ENCODE results near the gene MSX1.

MSX1 gene

DNA sequence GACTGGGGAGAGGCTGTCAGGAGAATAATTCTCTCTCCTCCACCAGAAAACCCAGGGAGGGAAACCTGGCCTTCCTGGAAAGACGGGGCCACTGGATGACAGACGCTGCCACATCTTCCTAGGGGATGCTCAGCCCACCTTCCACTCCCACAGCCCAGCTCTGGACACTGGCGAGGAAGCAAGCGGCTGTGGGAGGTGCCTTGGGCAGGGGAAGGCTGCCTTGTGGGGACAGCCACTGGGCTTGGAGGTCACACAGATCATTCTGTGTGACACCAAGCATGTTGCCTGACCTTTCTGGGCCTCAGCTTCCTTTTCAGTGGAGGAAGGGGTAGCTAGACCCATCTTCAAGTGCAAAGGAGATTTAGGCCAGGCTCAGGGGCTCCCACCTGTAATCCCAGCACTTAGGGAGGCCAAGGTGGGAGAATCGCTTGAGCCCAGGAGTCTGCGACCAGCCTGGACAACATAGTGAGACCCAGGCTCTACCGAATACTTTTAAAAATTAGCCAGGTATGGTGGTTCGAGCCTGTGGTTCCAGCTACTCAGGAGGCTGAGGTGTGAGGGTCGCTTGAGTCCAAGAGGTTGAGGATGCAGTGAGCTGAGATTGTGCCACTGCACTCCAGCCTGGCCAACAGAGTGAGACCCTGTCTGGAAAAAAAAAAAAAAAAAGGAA lies 9.8 kb upstream of the MSX1 start:
- no peak for TF ChIP-seq ZNF274 (IDR thresholded peaks at IDR 0.05; ENCODE audit: low read depth, low read length)
- H3K4me3 ChIP-seq (ENCODE audit: low read length): no peak overlapping the region

- TF ChIP-seq ZNF274 (IDR thresholded peaks at IDR 0.05; ENCODE audit: low read depth, low read length): no peak
- H3K4me3 ChIP-seq (ENCODE audit: low read length): no peak overlapping the region
These were observed 8.4 kb upstream of the MSX1 start for GRCh38 chr4:4851081-4851480.

- H3K4me3 ChIP-seq (ENCODE audit: low read length): no peak overlapping the region
These were observed 7.6 kb upstream of the MSX1 start for GRCh38 chr4:4851906-4852305.

DNA sequence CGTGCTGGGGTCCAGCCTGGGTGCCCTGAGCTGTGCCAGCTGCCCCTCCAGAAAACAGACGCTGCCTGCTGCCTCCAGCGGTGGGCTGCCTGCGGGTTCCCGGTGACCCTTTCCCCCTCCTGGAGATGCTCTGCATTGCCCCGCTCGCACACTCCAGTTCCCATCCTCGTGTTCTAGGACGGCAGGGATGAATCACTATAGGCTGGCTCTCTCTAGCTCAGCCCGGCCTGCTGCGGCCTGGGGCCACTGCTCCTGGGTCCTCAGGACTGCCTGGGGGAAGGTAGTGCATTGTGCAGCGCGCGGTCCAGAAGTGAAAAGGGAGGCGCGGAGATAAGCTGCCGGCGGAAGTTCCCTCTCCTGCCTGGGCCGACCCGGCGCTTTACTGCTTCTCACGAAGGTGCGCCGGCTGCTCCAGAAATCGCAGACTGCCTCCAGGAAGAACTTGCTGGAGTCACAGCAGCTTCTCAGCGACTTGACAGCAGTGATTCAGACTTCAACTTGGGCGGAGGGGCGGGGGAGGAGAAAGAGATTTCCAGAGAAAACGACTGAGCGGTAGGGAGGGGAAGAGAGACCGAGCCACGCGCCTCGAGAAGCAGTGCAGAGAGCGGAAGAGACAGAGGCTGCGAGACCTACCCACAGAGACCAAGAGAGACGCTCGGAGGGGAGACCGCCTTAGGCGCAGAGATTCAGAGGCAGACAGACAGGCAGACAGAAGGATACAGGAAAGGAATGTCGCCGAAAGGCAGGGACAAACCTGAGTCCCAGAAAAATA lies 6.7 kb upstream of the MSX1 start:
- TF ChIP-seq ZNF274 (IDR thresholded peaks at IDR 0.05; ENCODE audit: low read depth, low read length): no peak
- H3K4me3 ChIP-seq (ENCODE audit: low read length): peak overlapping the region; percentile 19; the same call in 1 of the 2 replicates

More at GRCh38 chr4:4851906-4852305, 7.6 kb upstream of the MSX1 start:
- TF ChIP-seq ZNF274 (IDR thresholded peaks at IDR 0.05; ENCODE audit: low read depth, low read length): no peak

DNA sequence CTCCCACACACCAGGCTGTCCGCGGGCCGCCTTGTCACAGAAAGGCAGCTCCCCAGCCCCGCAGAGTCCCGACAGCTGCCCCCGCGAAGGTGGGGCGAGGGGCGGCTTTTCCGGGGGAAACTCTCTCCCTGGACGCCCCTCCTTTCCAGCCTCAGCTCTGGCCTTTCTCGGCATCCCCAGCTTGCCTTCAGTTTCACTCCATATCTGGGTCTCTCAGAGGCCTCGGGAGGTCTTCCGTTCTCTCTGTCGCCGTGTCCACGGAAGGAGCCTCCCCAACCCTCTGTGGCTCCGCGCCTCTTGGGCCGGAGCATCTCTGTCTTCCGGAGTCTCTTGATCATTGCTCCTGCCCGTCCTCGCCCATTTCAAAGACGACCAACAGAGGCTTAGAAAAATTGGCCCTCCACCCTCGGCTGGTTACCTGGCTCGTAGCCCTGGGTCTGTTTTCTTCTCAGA lies 6.1 kb upstream of the MSX1 start:
- peak overlapping the region; percentile 19; the same call in 1 of the 2 replicates for H3K4me3 ChIP-seq (ENCODE audit: low read length)

GRCh38 chr4:4853921-4854648 lies 5.4 kb upstream of the MSX1 start:
- no peak for TF ChIP-seq ZNF274 (IDR thresholded peaks at IDR 0.05; ENCODE audit: low read depth, low read length)

More for the DNA sequence above, 6.1 kb upstream of the MSX1 start:
- no peak for TF ChIP-seq ZNF274 (IDR thresholded peaks at IDR 0.05; ENCODE audit: low read depth, low read length)

GRCh38 chr4:4854649-4855295 lies 4.7 kb upstream of the MSX1 start:
- no peak for TF ChIP-seq ZNF274 (IDR thresholded peaks at IDR 0.05; ENCODE audit: low read depth, low read length)

More at GRCh38 chr4:4853921-4854648, 5.4 kb upstream of the MSX1 start:
- H3K4me3 ChIP-seq (ENCODE audit: low read length): no peak overlapping the region; the same call in 1 of the 2 replicates

DNA sequence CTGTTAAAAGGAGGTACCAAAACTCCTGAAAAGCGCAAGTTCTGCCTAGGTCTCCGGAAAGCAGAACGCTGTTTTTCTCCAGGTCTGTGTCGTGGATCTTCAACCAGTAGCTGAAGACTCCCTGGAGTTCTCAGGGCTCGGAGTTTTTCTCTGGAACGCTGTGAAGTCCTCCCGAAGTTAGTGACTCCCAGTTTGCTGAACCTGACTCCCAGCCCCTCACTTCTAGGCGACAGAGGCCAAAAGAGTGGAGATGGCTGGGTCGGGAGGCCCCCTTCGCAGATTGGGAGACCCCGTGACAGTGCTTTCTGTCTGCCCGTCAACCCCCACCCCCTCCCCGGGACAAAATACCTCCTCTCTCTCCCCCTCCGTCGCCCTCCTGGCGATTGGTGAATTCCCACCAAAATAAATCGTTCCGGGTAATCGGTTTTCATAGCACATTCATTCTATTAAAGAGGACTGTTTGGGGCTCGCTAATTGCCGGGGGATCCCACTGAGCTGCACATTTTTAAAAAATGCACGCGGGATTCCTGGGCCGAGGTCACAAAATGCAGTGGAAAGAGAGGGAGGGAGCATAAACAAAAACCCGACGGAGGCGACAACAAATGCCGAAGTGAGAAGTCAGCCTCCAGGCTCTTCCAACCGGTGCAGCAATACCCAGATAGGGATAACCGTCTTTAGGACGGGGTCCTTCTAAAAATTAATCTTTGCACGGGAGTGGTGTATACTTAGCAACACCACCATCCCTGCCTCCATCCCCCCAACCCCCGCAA lies 4.0 kb upstream of the MSX1 start:
- TF ChIP-seq ZNF274 (IDR thresholded peaks at IDR 0.05; ENCODE audit: low read depth, low read length): no peak
- H3K4me3 ChIP-seq (ENCODE audit: low read length): no peak overlapping the region

More at GRCh38 chr4:4854649-4855295, 4.7 kb upstream of the MSX1 start:
- no peak overlapping the region for H3K4me3 ChIP-seq (ENCODE audit: low read length)

DNA sequence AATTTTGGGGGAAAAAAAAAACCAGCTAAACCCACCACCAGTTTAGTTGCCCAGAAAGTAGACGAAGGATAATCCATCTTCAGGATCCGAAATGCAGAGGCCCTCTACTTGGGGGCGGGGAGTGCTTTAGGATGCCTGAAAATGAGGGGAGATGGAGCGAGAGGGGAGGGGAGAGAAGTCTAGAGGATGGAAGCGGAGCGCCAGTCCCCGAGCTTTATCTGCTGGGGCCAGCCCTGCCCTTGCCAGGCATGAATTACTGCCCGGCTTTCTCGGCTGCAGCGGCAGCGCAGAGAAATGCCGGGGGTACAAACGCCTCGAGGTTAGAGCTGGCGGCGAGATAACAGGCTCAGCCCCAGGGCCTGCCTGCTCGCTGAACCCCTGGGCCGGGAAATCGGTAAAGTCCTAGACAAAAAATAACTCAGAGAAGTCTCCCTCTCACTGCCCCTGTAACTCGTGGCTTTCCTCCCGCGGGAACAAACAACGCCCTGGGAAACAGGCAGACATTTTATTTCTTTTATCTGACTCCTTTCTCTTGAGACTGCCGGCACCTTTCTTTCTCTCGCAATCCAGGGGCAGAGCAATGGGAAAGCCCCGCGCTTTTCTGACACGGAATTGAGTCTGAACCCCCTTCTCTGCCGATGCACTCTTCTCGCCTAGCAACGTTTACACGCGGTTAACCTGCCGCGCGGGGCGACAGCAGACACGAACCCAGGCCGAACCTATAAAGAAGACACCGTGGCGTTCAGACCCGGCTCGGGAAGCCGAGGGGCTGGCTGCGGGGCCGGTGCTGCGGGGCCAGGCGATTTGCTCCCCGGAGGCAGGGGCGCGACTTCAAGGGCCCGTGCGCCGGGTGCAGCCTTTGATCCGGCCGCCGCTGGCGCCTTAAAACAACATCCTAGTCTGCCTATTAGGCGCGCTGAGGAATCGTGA lies 3.1 kb upstream of the MSX1 start:
- no peak for TF ChIP-seq ZNF274 (IDR thresholded peaks at IDR 0.05; ENCODE audit: low read depth, low read length)
- H3K4me3 ChIP-seq (ENCODE audit: low read length): no peak overlapping the region; the same call in 1 of the 2 replicates

DNA sequence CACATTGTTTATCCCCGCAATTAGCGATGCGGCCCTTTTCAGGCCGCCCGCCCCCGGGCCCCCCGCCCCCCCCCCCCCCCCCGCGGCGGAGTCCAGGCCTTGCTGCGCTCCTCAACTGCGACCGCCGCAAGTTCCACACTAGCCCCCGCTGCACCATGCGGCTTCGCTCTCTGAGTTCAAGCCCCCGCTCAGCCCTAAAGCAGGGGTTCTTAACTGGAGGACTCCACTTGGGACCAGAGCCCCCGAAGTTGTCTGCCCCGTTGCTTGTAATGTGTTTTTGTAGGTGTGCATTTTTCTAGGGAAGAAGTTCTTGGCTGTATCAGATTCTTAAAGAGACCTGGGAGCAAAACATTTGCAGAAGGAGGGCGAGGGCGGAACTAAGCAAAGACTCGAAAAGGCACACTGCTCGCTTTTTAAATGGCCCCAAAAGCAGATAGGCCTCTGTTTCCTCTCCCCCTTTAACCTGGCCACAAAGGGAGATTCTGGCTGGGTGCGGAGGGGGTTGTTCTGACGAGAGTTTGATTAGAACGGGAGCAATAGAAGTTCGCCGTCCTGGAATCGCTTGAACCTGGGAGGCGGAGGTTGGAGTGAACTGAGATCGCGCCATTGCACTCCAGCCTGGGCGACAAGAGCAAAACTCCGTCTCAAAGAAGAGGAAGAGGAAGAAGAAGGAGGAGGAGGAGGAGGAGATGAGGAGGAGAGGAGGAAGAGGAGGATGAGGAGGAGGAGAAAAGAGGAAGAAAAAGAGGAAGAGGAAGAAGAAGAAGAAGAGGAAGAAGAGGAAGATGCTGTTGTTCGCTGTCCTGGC lies 2.3 kb upstream of the MSX1 start:
- TF ChIP-seq ZNF274 (IDR thresholded peaks at IDR 0.05; ENCODE audit: low read depth, low read length): no peak
- H3K4me3 ChIP-seq (ENCODE audit: low read length): no peak overlapping the region

GRCh38 chr4:4857809-4858508 lies 1.5 kb upstream of the MSX1 start:
- no peak overlapping the region for H3K4me3 ChIP-seq (ENCODE audit: low read length)
- no peak for TF ChIP-seq ZNF274 (IDR thresholded peaks at IDR 0.05; ENCODE audit: low read depth, low read length)

Data from GM08714 (cell line).